Activated gamma-delta T cell (primary cell): ENCODE measurements around the gene TPD52L3.

Source experiments
- DNase-seq: peaks from one replicate; lab custom pipeline; 2025; lab: John Stamatoyannopoulos, UW
- total RNA-seq, 2 donors: gene quantifications; one replicate each; lab custom pipeline; 2026; lab: John Stamatoyannopoulos, UW

TPD52L3 gene
- 0 to 0.09 reads per million in 2 donors for total RNA-seq

DNA sequence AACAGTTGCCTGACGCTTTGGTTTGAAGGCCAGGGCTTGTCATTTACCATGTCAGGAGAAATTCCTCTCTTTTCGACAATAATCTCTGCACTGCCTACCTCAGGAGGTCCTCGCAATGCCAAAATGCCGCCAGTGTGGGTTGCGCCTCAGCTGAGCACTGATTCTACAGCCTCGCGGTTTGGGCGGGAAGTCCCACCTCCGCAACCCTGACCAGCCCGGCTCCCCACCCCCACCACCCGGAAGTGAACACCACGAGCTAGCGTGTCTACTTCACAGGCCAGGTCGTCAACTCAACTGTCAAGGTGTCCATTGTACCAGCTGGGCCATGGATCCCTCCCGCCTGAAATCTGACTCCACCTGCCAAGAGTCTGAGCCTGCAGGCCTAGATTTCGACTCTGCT, at the start of gene TPD52L3:
Gene TPD52L3, plus strand, starts transcription at position 273 of the 400 bp plus-strand sequence. CDS start 221 bp downstream, outside the sequence.
- DNase-seq = no peak

GRCh38 chr9:6301858-6302257, 26.3 kb upstream of the TPD52L3 start:
- DNase-seq = no peak

DNA sequence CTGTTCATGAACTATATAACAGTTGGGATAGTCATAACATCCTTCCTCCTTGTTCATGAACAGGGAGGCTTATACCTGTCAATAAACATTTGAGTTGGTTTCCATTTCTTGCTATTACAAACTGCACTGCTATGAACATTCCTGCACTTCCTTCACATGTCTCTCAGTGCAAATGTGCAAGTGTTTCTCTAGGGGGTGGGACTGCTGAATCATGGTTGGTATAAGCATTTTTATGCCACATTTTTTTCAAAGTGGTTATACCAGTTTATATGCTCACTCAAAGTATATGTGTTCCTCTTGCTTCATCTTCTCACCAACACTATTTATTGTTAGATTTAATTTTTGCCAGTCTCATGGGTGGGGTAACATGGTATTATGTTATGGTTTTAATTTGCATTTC, 25.8 kb upstream of the TPD52L3 start:
- DNase-seq = no peak

- DNase-seq = no peak
These were observed 23.9 kb upstream of the TPD52L3 start for GRCh38 chr9:6304232-6304631.

DNA sequence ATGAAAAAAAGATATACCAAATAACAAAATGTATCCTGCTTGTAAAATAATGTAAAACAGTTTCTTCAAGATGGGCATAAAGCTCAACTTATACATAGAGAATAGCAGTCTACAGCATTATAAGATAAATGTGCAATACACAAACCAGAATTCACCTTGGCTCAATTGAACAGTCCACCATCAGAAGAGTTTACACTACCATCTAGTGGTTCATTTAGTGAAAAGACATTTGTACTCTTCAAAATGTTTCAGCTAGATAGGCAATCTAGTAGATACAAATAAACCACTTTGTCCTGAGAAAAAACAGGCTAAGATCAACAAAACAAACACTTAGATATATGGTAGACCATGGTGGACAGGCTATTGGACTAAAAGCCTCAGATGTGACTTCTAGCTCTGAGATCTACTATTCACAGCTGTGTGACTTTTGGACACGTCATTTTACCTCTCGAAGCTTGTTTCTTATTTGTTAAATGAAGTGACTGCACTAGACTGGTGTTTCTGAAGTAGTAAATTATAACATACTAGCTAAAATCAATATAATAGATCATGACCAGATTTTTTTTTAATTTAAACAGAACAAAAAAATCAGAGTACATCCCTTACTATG, 22.1 kb upstream of the TPD52L3 start:
- no peak for DNase-seq

DNA sequence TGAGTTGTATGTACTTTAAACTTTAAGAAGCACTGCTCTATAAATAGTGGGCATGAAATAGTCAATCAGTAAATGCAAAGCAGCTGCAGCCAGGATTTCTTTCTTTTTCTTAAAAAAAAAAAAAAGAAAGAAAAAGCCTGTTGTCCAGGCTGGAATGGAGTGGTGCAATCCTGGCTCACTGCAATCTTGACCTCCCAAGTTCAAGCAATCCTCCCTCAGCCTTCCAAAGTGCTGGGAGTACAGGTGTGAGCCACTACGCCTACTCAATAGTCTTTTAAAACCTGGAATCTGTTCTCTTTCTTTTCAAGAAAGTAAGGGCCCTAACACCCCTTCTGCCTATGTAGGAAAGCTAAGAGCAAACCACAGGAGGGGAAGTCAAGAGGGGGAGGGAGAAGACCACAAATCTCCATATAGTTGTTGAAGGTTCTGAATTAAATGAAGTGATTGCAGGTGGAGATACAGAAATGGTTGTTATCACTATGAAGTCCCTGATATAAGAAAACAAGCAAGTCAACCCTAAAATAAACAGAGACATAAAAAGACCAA, 20.6 kb upstream of the TPD52L3 start:
- DNase-seq = no peak

GRCh38 chr9:6330958-6331634, 2.9 kb downstream of the TPD52L3 start:
- DNase-seq = no peak

DNA sequence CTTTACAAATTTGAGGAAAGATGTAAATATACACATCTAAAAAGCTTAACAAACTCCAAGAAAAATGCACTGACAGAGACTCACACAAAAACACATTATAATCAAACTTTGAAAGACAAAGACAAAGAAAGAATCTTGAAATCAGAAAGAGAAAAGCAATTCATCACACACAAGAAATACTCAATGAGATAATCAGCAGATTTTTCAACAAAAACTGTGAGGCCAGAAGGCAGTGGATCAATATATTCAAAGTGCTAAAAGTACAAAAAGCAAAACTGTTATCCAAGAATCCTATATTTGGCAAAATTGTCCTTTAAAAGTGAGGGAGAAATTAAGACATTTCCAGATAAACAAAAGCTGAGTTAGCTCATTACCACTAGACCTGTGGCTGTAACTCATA, 6.1 kb downstream of the TPD52L3 start:
- DNase-seq = no peak

GRCh38 chr9:6348766-6349165, 20.6 kb downstream of the TPD52L3 start:
- DNase-seq = no peak

GRCh38 chr9:6351737-6352136, 23.6 kb downstream of the TPD52L3 start:
- no peak for DNase-seq

- DNase-seq = no peak
These were observed 26.0 kb downstream of the TPD52L3 start for GRCh38 chr9:6354072-6354686.

DNA sequence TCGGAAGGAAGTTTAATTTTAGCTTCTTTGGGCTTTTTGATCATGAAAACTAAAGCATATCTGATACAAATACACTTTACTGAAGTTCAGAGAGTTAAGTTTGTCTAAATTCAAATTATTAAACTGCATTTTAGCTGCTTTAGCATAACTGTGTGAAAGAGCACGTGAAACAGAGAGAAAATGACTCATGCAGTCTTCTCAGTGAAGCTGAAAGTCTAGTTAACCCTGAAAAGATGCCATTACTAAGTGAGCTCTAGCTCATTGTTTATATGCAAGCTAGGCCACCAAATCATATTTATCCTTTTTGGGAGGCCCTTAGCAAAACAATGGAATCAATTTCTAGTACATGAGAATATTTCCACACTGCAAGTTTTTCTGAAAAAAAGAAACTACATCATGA, 27.6 kb downstream of the TPD52L3 start:
- no peak for DNase-seq

GRCh38 chr9:6356441-6356840, 28.3 kb downstream of the TPD52L3 start:
- no peak for DNase-seq

DNA sequence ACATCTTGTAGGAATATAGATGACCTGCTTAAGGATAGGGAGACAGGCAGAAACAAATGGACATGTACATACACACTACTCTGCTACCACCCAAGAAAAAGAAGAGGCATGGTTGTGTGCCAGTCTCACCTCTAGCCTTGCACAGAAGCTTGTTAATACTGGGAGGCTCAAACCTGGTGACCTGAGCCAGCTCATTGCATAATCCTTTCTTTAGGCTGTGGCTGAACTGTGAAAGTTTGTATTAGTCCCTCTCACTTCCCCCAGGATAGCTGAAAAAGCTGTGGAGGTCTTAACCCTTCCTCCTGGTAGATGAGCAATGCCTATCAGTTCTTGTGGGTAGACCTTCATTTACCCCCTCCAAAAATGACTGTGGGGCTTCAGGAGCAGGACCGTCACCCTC, 28.7 kb downstream of the TPD52L3 start:
- DNase-seq = no peak

DNA sequence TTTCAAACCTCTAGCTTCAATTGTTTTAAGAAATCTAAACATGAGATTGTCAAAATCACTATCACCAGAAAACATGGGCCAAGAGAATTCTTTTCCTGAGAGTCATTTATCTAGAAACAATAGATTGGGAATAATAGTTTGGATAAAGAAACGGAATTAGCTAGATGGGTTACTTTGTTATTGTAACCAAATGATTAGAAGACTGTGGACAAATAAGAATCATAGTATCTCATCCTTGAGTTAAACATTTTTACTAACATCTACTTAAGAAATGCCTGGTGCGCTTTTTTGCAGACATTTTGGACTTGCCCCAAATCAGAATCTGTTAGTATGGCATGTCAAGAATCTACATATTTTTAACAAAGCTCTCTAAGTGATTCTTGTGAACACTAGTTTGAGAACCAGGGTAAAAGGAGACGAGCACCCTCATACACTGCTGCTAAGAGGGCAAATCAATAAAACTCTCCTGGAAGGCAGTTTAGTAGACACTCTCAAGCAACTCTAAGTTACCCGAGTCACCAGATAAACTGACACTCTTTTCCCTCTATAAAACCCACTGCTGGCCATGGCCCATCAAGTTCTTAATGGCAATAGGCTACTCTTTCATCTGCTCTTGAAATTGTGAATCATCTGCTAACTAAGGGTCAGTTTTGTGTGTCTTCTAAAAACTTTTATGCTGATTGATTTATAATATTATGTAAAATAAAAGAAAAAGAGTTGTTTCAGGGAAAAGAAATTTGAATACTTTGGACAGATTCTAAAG, 39.1 kb downstream of the TPD52L3 start:
- no peak for DNase-seq

GRCh38 chr9:6368831-6369230, 40.7 kb downstream of the TPD52L3 start:
- no peak for DNase-seq
